Stimulated activated CD4-positive, alpha-beta T cell treated with anti-CD3 and anti-CD28 coated beads, Interleukin-4, amount 100 ng/mL, for 48 hours (primary cell): ENCODE data around the gene WASF1.
"Not testable (repeated sequence)": the region's sequence is repeated elsewhere in the genome, so short reads cannot be mapped to it uniquely, and the experiment has no call there.

ENCODE experiments used
- DNase-seq, 2 donors: peaks; one replicate each; pipeline ENCODE4 v3.0.0-alpha.2; 2020; ENCODE audit warnings: low read depth in 2 of 2

The WASF1 gene

DNA sequence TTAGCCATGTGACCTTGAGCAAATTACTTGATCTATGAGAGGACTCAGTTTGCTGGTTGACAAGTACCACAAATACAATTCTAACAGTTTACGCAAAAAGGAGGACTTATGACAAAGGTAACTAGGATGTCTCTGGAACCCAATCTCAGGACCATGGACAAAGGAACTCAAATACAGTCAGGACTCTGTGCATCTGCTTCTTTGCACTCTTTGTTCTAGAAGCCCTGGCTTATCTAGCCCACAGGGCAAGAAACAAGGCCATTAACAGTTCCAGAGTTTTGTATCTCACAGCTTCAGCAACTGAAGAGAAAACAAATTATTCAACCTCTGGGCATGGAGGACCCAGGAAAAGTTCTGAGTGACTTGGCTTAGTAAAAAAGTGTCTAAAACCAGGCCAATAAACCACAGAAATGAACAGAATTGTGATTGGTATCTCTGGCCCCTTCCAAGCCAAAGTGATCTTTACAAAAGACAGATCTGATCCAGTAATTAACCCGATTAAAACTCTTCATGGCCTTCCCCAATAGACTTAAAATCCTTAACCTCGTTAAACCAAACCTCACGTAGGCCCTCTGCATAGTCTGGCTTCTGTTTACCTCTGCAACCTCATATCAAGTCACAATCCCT is 5.9 kb downstream of the WASF1 start:
- DNase-seq: no peak

DNA sequence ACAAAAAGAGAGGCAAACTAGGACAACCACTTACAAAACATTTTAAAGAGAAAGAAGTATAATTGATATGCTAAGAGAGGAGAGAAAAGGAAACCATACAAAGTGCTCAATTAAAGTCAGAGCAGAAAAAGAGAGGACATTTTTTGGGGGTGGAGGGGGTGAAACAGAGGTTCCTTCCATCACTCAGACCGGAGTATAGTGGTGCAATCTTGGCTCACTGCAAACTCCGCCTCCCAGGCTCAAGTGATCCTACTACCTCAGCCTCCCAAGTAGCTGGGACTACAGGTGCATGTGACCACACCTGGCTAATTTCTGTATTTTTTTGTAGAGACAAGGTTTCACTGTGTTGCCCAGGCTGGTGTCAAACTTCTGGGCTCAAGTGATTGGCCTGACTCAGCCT is 9.4 kb downstream of the WASF1 start:
- no peak for DNase-seq

DNA sequence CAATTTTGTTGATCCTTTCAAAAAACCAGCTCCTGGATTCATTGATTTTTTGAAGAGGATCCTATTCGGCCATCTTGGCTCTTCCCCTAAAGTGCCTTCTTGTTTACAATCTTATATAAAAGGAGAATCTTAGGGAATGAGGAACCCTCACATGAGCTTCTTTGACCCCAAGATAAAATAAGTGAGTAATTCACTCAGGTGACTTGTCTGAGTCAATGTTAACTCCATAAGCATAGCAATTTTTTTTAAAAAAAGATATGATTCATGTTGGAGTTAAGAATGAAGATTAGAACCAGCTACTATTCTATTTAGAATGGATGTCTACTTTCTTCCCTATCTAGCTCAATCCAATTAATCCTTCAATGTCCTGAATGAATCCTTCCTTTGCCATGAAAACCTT is 21.0 kb downstream of the WASF1 start:
- DNase-seq: no peak

DNA sequence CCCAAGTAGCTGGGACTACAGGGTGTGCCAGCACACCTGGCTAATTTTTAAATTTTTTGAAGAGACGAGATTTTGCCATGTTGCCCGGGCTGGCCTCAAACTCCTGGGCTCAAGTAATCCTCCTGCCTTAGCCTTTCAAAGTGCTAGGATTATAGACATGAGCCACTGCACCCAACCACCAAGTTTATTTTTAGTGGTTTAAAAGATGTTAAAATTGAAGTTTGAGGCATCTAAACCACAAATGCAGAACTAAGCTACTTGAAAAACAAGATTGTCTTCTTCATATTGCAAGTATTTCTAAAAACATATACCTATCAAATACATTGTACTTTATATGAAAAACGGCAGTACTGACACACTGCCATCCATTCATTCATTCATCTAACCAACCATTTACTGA is 31.6 kb downstream of the WASF1 start:
- DNase-seq: no peak

DNA sequence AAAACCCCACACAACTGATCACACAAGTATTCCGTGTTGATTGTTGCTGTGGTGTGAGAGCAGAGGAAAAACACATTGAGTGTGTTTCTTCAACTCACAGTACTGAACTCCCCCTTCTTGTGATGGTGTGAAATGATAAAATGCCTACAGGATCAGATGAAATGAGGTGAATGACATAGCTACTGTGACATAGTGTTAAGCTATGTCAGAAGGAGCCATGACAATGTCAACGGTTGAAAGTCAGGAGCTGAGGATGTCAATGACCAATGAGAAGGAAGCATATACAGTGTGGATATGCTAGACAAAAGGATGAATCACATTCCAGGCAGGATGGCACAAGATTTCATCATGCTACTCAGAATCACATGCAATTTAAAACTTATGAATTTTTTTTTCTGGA is 38.8 kb downstream of the WASF1 start:
- no peak for DNase-seq

DNA sequence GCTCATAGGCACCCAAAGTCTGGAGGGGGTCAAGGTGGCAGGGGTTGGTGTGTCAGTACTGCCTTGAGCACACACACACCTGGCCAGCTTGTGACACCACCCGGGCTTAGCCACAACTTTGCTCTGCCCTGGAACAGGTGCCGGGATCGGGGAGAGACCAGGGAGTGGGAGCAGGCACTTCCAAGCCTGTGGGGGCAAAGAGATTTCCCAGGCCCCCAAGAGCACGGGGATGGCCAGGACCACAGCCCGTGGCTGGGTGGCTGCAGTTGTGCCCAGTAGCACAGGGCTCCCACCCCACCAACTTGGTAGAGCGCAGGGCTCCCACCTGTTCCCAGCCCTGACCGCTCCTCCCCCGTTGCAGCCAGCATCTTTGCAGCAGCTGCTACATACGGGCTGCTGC is 40.4 kb downstream of the WASF1 start:
- no peak for DNase-seq

DNA sequence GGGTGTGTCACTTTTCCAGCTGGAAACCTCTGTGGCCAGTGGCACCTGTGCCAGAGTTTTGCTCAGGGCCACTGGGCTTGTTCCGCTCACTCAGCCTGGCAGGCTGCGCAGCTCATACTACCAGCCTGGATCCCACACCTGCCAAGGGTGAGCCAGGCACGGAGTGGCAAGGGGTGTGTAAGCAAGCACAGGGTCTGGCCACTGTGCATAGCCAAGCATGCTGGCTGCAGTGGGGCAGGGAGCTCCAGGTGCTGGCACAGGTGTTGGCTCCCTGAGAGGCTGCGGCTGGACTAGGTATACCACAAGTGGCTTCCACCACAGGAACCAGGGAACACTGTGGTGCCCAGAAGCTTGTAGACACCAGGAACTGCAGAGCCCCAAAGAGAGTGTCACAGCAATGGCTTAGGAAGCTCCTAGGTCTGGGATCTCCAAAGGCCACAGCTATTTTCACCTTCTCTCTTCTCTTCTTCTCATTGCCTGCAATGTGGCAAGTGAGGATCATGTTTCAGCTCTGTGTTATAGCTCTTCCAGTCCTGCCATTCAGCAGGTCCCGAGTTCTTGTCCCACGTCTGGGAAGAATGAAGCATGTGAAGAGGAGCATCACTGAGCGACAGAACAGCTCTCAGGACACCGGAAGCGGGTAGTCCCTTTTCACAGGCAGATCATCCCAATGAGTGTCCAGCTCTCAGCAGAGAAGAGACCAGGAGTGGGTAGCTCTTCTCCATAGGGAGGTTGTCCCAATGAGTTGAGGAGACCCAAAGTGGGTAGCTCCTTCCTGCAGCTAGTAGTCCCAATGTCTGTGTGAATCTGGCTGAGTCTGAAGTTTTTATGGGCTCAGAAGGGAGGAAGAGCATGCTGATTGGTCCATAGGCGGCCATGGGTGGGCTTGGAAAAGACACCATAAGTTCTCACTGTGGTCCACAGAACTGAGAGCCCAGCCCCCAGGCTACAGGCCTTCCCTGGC is 41.3 kb downstream of the WASF1 start:
- no peak for DNase-seq

DNA sequence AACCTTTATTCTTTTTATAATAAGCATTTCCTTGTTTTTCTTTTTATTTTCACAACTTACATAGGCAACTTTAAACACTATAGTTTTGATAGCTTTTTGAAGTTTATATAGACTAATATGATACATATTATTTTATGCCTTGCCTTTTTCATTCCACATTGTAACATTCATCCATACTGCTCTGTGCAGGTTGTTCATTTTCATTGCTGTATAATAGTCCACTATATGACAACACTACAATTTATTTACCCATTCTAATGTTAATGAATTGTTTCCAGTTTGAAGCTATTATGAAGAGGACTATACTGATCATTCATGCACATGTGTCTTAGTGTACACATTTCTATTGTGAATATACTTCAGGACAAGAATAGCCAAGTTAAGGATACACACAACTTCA is 49.1 kb downstream of the WASF1 start:
- no peak for DNase-seq

DNA sequence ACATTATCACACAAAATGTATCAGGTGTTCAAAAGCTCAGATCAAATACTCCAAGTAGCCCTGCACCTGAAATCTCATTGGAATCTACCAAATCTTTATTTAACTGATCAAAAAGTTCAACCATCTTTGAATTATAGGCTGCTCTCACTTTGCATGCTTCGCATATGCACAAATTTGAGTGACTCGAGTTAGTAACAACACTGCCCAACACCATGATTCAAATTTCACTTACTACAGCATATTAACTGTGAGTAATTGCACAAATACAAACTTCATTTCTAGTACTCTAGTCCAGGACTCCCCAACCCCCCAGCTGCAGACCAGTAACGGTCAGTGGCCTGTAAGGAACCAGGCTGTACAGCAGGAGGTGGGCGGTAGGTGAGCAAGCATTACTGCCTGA is 51.1 kb downstream of the WASF1 start:
- DNase-seq: no peak

DNA sequence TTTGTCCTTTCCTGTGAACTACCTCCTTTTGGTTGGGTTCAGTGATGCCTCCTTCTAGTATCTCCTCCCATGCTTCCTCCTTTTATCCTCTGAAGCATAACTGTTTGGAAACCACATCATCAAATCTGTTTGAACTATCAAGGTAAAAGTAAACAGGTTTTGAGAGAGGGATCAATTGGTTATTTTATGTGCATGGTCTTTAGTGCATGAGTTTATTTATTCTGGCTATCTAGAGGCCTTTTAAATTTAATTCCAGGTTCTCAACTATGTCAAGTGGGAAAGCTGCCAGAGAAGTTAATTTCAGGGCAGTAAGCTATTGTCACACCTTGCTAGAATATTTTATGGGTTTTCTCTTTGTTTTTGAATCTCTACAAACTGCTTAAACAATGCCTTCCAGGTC is 54.1 kb downstream of the WASF1 start:
- DNase-seq: no peak

DNA sequence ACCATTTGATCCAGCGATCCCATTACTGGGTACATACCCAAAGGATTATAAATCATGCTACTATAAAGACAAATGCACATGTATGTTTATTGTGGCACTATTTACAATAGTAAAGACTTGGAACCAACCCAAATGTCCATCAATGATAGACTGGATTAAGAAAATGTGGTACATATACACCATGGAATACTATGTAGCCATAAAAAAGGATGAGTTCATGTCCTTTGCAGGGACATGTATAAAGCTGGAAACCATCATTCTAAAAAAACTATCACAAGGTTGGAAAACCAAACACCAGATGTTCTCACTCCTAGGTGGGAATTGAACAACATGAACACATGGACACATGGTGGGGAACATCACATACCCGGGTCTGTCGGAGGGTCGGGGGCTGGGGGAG is 57.8 kb downstream of the WASF1 start:
- not testable (repeated sequence) for DNase-seq

DNA sequence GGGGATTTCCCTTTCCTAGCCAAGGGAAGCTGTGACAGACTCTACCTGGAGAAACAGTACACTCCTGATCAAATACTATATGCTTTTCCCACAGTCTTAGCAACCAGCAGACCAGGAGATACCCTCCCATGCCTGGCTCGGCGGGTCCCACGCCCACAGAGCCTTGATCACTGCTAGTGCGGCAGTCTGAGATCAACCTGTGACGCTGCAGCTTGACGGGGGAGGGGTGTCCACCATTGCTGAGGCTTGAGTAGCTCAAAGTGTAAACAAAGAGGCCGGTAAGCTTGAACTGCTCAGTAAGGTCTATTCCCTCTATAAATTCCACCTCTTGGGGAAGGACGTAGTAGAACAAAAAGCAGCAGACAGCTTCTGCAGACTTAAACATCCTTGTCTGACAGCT is 63.2 kb downstream of the WASF1 start:
- no peak for DNase-seq

DNA sequence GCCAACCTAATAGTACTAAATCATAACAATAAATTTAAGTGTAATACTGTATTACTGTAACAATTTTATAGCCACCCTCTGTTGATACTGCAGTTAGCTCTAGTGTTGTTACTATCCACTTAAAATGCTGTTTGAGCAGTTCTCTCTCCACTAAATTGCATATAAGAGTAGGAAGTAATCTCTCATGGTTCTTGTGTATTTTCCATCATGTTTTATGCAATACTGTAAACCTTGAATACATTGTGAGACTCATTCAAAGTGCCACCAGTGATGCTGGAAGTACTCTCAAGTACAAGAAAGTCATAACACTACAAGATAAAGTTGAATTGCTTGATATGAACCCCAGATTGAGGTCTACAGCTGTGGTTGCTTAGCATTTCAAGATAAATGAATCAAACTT is 65.5 kb downstream of the WASF1 start:
- no peak for DNase-seq

DNA sequence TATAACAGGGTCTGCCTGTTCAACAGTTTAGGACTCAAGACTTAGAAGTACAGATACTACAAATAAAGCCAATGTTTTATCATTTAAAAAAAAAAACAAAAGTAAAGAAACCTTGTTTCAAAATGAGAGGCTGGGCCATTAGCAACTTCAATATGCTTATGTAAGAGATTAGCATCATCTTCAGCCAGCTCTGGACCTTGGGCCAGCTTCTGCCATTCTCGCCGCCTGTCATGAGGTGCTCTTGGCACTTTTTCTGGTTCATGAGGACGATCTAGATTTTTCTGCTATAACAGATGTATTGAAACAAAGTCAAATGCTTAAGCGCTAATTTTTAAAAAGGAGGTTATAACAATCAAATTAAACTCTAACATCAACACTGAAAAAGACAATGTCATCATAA is 74.2 kb downstream of the WASF1 start:
- no peak for DNase-seq

DNA sequence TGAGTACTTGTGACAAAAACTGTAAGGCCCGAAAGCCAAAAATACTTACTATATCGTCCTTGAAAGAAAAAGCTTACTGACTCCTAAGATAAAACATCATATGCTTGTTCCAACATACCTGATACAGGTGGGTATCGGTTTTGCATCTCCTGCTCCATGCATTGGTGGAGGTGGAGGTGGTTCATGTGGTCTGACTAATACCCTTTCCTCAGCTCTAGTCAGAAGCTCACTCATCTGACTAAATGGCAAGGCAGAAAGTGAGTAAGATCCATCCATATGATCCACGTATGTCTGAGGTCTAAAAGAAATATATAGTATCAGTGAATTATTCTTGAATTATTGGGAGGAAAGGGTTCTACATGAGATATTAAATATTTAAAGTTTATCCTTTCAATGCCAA is 76.2 kb downstream of the WASF1 start:
- no peak for DNase-seq

DNA sequence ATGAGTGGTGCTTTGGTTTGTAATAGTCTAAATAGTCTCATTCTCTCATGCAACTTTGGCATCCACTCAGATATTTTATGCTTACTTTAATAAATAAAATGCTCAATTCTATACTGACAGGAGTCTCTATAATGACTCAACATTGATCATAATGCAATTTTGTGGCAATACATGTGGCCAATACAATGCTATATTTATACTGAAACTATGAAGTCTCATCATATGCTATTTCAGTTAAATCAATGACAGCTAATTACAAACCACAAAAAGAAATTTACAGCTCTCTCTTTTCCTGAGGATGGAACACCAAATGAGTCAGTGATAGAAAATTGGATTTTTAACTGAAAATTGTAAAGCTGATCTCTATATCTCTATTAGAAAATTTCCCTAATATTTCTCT is 77.1 kb downstream of the WASF1 start:
- DNase-seq: no peak

DNA sequence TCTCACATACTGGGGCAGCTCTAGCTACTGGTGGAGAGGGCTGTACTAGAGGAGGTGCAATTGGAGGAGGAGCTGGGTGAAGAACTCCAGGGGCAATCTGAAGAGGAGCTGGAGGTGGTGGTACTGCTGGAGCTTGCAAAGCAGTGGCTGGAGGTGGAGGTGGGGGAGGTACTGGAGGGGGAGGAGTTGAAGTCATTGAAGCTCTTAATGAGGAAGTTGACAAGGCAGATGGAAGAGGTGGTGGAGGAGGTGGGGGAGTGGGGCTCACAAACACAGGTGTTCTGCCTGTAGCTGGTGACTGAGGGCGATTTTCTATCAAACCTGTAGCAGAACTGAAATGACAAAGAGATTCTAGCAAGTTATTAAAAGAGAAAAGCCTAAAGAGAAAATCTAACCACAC is 77.6 kb downstream of the WASF1 start:
- no peak for DNase-seq

DNA sequence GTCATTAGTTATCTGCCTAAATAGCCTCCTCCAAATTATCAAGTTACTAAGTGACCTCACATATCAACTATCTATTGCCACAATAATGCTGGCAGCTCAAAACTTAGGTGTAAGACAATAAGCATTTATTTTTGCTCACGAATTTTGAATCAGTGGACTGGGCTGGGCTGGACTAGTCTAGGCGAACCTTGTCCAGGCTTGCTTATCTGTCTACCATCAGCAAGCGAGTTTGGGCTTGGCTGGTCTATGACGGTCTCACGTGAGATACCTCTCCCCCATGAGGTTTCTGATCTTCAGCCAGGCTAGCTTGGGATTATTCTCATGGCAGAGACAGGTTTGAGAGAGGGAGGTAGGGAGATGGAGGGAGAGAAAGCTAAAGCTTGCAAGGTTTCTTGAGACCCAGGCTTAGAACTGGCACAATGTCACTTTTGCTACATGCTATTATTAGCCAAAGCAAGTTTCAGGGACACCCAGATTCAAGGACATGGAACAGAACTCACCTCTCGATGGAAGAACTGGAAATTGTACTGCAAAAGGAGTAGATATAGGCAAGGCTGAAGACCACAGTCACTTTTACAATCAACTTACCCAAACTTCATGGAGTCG is 80.9 kb downstream of the WASF1 start:
- DNase-seq: no peak

DNA sequence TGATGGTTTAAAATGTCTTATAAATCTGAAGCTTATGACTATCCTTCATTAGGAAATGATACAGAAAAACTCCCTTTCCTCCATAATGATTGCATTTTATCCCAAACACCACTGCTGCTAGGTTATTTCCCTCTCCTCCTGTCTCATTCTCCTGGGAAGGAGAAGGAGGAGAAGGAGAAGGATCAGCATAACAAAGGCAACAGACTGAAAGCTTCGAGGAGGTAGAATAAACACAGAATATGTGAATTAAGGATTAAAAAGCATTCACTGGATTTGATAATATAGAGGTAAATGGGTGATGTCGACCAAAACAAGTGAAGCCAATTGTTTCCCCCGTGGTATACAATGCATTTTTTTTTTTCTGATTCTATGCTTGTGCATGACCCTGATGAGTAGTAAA is 82.0 kb downstream of the WASF1 start:
- no peak for DNase-seq

DNA sequence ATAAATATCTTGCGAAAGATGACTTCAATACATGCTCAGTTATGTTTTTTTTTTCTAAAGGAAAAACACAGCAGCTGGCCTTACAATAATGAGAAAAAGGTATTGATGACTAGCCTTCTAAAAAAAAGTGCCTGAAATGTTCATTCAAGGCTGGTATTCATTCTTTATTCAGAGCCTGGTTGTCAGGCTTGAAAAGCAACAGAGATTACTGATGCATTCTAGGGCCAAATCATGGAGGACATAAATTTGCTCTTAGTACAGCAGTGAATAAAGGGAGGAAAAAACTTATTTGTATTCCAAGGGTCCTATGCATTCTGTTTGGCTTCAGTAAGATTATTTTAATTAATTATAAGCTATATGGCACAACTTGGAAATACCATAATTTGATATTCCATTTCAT is 83.5 kb downstream of the WASF1 start:
- DNase-seq: no peak

DNA sequence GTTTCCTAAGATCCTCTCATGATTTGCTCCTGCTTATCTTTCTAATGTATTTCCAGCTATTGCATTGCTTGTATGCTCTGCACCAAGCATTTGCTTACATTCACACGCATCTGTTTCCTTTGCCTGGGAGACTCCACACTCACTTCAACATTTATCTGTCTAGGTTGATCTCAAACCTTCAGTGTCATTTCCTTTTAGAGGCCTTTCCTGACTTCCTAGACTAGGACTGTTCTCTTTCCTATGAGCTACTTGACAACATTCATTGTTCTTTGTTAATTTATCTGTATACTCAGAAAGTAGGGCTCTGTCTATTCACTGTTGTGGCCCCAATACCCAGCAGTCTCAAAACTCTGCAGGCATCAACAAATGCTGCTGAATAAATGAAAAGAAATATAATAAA is 84.4 kb downstream of the WASF1 start:
- DNase-seq: no peak

DNA sequence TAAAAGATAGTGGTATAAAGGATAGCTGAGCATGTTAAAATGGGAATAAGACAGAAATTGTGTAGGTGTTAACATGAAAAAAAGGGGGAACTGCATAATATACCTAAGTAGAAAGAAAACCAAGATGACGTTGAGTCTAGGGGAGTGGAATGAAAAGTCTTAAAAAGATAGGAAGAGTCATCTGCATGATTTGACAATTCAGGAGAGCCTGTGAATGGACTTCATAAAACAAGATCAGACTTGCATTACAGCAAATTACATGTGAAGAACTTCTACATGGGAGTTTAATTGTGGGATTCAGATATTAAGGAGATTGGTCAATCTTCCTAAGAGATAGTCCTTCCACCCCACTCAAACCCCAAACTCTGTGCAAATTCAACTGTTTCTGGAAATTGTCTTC is 85.5 kb downstream of the WASF1 start:
- DNase-seq: no peak

DNA sequence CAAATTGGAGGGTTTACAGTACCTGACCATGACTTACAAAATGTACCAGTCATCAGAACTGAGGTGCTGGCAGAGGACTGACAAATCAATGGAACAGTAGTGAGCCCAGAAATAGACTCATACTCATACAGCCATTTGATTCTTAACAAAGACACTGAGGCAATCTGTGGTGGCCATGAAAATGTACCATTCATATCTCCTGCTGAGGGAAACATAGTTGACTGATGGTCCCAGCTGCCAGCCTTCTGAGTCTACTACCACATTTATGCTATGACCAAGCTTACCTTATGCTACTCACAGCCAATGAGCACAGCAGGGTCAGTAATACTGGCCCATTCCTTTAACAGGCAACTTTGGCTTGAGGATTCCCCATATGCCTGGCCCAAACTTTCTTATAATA is 88.6 kb downstream of the WASF1 start:
- DNase-seq: no peak
